Measurements from ENCODE around the gene PRSS35. TPM values are rescaled to one million over a fixed set of nuclear protein-coding genes. Genes with fewer than 3 reads are reported as not detected.
"Not testable (repeated sequence)": the region's sequence is repeated elsewhere in the genome, so short reads cannot be mapped to it uniquely, and the experiment has no call there.

Gene PRSS35
- total RNA-seq, 1 donor from 2014 or later, result 1.3 TPM

- no peak for ATAC-seq
- TF ChIP-seq, protein P1, sequence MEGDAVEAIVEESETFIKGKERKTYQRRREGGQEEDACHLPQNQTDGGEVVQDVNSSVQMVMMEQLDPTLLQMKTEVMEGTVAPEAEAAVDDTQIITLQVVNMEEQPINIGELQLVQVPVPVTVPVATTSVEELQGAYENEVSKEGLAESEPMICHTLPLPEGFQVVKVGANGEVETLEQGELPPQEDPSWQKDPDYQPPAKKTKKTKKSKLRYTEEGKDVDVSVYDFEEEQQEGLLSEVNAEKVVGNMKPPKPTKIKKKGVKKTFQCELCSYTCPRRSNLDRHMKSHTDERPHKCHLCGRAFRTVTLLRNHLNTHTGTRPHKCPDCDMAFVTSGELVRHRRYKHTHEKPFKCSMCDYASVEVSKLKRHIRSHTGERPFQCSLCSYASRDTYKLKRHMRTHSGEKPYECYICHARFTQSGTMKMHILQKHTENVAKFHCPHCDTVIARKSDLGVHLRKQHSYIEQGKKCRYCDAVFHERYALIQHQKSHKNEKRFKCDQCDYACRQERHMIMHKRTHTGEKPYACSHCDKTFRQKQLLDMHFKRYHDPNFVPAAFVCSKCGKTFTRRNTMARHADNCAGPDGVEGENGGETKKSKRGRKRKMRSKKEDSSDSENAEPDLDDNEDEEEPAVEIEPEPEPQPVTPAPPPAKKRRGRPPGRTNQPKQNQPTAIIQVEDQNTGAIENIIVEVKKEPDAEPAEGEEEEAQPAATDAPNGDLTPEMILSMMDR (IDR thresholded peaks at IDR 0.05), result no peak
- intact Hi-C loops (cut with DNase I), result no loop called here
- H3K27ac ChIP-seq, result no peak overlapping the region
- no peaks in the 10 kb centered on the region for H3K36me3 ChIP-seq
- no peaks in the 10 kb centered on the region for H3K9me3 ChIP-seq
- no peaks in the 10 kb centered on the region for H3K4me1 ChIP-seq
- H3K27me3 ChIP-seq, result no peaks in the 10 kb centered on the region
- no peak for DNase-seq
- no peak overlapping the region for H3K4me3 ChIP-seq
These were observed 34.3 kb downstream of the PRSS35 start for GRCh38 chr6:83546636-83547035.

DNA sequence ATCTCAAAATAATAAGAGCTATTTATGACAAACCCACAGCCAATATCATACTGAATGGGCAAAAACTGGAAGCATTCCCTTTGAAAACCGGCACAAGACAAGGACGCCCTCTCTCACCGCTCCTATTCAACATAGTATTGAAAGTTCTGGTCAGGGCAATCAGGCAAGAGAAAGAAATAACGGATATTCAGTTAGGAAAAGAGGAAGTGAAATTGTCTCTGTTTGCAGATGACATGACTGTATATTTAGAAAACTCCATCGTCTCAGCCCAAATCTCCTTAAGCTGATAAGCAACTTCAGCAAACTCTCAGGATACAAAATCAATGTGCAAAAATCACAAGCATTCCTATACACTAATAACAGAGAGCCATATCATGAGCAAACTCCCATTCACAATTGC, 38.1 kb downstream of the PRSS35 start:
- ATAC-seq; H3K4me1 ChIP-seq; DNase-seq; H3K27ac ChIP-seq; H3K36me3 ChIP-seq; intact Hi-C loops (cut with DNase I); H3K9me3 ChIP-seq; H3K27me3 ChIP-seq; H3K4me3 ChIP-seq: not testable (repeated sequence)

- H3K27ac ChIP-seq; H3K4me1 ChIP-seq; H3K36me3 ChIP-seq; DNase-seq; H3K4me3 ChIP-seq; intact Hi-C loops (cut with DNase I); H3K9me3 ChIP-seq; H3K27me3 ChIP-seq; ATAC-seq: not testable (repeated sequence)
These were observed 39.4 kb downstream of the PRSS35 start for GRCh38 chr6:83551748-83552147.

DNA sequence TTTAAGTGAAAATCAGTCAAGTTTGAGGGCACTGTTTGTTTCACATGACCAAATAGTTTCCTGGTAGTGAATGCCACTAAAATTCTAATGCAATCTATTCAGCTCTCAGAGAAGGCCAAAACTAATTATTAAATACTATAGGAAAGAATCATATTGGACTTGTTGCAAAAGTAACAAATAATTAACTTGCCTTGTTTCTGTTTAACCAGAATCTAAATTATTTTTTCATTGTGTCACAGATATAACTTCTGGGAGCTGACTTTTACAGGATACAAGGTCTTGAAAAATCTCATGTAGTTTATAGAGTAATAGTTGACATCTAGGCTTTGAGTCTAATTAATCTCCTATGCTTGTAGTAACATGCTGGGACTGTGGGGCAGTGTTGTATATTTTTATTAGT, 44.5 kb downstream of the PRSS35 start:
- H3K4me1 ChIP-seq, result no peaks in the 10 kb centered on the region
- ATAC-seq (no peak), DNase-seq (no peak)
- H3K36me3 ChIP-seq, result no peaks in the 10 kb centered on the region
- TF ChIP-seq, protein P1 (IDR thresholded peaks at IDR 0.05), result no peak
- no peak overlapping the region for H3K27ac ChIP-seq
- no peaks in the 10 kb centered on the region for H3K9me3 ChIP-seq
- no peak overlapping the region for H3K4me3 ChIP-seq
- intact Hi-C loops (cut with DNase I), result no loop called here
- no peaks in the 10 kb centered on the region for H3K27me3 ChIP-seq

- H3K4me3 ChIP-seq, result no peak overlapping the region
- DNase-seq (no peak), ATAC-seq (no peak)
- H3K4me1 ChIP-seq, result no peaks in the 10 kb centered on the region
- no peaks in the 10 kb centered on the region for H3K27me3 ChIP-seq
- no peak overlapping the region for H3K27ac ChIP-seq
- H3K9me3 ChIP-seq, result no peaks in the 10 kb centered on the region
- H3K36me3 ChIP-seq, result no peaks in the 10 kb centered on the region
- intact Hi-C loops (cut with DNase I), result no loop called here
- TF ChIP-seq, protein P1 (IDR thresholded peaks at IDR 0.05), result no peak
These were observed 46.6 kb downstream of the PRSS35 start for GRCh38 chr6:83558975-83559374.

DNA sequence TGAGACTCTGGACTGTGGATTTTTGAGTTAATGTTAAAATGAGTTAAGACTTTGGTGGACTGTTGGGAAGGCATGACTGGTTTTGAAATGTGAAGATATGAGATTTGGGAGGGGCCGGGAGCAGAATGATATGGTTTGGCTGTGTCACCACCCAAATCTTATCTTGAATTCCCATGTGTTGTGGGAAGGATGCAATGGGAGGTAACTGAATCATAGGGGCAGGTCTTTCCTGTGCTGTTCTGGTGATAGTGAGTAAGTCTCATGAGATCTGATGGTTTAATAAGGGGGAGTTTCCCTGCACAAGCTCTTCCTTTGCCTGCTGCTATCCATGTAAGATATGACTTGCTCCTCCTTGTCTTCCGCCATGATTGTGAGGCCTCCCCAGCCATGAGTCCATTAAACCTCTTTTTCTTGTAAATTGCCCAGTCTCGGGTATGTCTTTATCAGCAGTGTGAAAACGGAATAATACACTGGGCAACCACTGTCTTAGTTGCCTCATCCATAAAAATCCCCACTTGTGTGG, 59.4 kb downstream of the PRSS35 start:
- DNase-seq; H3K27ac ChIP-seq; H3K4me3 ChIP-seq; H3K36me3 ChIP-seq; H3K9me3 ChIP-seq; H3K4me1 ChIP-seq; H3K27me3 ChIP-seq; ATAC-seq; intact Hi-C loops (cut with DNase I): not testable (repeated sequence)

- intact Hi-C loops (cut with DNase I), result no loop called here
- ATAC-seq, result no peak
- TF ChIP-seq, protein P1 (IDR thresholded peaks at IDR 0.05), result no peak
- no peak for DNase-seq
- H3K27me3 ChIP-seq, result no peaks in the 10 kb centered on the region
- H3K4me3 ChIP-seq, result no peak overlapping the region
- no peak overlapping the region for H3K27ac ChIP-seq
- H3K36me3 ChIP-seq, result no peaks in the 10 kb centered on the region
- no peaks in the 10 kb centered on the region for H3K9me3 ChIP-seq
- H3K4me1 ChIP-seq, result no peaks in the 10 kb centered on the region
These were observed 62.4 kb downstream of the PRSS35 start for GRCh38 chr6:83574783-83575182.

Other genes starting within 250 kb of the PRSS35 start
- 14.7 TPM for gene ME1, start 81.5 kb upstream of the PRSS35 start, total RNA-seq
- gene SNAP91, start 196.6 kb downstream of the PRSS35 start, total RNA-seq, result not detected